Activated naive CD8-positive, alpha-beta T cell treated with anti-CD3 and anti-CD28 coated beads, Interleukin-2, amount 50 U/mL, for 24 hours (primary cell): ENCODE results near the gene OFD1.

ENCODE experiments used
- ATAC-seq: fragments of 150-1000 bp; cut with Tn5 transposase; one replicate; pipeline ENCODE4 v1.10.0; 2021
- DNase-seq: peaks from one replicate; pipeline ENCODE4 v3.0.0; 2021
- H3K27ac Mint-ChIP-seq: one replicate; pipeline ENCODE4 v1.8.0; 2021; ENCODE audit warnings: mild to moderate bottlenecking, mixed read lengths
- H3K27me3 Mint-ChIP-seq: one replicate; pipeline ENCODE4 v1.8.0; 2021; ENCODE audit warnings: mixed read lengths
- H3K36me3 Mint-ChIP-seq: one replicate; pipeline ENCODE4 v1.8.0; 2021; ENCODE audit warnings: low read depth, mixed read lengths
- H3K4me1 Mint-ChIP-seq: one replicate; pipeline ENCODE4 v1.8.0; 2021; ENCODE audit warnings: mixed read lengths
- H3K4me3 Mint-ChIP-seq: one replicate; pipeline ENCODE4 v1.8.0; 2021; ENCODE audit warnings: mild to moderate bottlenecking, moderate library complexity, mixed read lengths
- H3K9me3 Mint-ChIP-seq: one replicate; pipeline ENCODE4 v1.8.0; 2021; ENCODE audit warnings: mixed read lengths

Gene OFD1

DNA sequence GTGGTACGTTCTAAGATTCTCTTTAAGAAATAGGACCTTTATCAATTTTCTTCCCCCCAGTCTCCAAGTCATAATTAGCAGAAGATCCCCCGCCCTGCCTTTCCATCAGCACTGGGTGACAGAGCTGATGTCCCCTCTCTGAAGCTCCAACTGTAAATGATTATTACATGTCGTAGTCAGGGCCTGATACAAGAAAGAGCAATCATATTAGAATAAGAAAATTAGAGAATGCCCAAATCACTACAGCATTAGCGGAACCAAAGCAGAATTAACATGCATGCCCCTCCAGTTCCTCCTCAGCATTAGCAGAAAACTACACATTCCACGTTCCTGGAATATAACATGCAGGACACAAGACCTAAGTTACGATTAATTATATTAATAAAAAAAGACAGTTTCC lies 81.6 kb downstream of the OFD1 start:
- H3K9me3 Mint-ChIP-seq = no peaks in the 10 kb centered on the region
- ATAC-seq (no peak), DNase-seq (no peak)
- no peak overlapping the region for H3K27ac Mint-ChIP-seq
- H3K36me3 Mint-ChIP-seq = no peaks in the 10 kb centered on the region
- peaks cover 9% of the 10 kb centered on the region for H3K27me3 Mint-ChIP-seq
- no peak overlapping the region for H3K4me3 Mint-ChIP-seq
- H3K4me1 Mint-ChIP-seq = no peaks in the 10 kb centered on the region

DNA sequence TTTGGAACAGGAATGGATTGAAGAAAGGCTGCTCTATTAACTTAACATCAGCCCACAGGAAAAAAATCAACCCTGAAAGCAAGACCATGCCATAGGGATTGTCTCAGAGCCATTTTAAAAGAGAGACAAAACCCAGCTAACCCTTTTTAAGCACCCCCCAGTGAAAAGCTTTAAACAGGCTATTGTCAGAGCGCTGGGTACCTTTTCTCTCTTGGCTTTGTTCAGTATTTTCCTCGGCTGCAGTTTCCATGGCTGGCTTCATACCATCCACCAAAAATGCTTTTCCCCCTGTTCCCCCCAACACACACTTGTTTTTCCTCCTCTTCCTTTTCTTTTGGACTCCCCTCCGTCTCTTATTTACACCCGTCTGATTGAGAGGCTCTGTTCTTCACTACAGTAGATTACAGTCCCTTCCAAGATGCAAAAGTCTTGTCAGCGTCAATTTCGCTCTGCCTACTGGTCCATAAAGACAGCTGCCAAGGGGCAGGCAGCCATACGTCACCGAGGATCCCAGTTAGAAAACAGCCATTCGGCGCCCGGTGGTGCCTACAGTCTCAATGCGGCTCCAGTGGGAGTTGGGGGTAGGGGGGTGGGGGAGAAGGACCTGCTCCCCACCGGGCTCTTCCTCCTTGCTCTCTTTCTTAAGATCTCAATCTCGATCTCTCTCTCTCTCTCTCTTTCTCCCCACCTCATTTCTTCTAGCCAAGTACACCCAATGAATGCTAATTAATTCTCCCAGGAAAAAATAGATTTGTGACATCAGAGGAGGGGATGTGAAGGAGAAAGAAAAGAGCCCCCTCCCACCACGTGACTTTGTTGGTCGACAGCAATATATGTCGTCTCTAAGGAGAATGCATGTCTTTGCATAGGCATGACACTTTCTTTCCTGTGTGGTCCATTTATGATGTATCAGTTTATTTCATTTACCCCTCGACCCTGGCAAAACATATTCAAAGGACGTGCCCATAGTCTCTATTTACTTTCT lies 82.4 kb downstream of the OFD1 start, which contains the start of gene GPM6B:
Gene GPM6B (minus strand): TSS at position 451 of the 985 bp plus-strand sequence. CDS start 189 bp downstream, at position 262.
- Mint-ChIP-seq H3K36me3 (no peaks in the 10 kb centered on the region), H3K4me1 (no peaks in the 10 kb centered on the region), H3K9me3 (no peaks in the 10 kb centered on the region), H3K4me3 (no peak within 1 kb of the TSS), H3K27me3 (peaks cover 9% of the 10 kb centered on the region), H3K27ac (no peak within 1 kb of the TSS)
- DNase-seq (no peak), ATAC-seq (no peak)
